T47D (cell line): ENCODE results near the gene ZNF98.

Experiments used
- DNase-seq, 2 experiments: peaks; one replicate each; pipeline versions ENCODE4 v3.0.0 to v3.0.0-alpha.2; 2011 to 2012; ENCODE audit warnings: low read depth in 1 of 2, low spot score in 1 of 2
- JUND ChIP-seq: IDR thresholded peaks from 2 replicates; pipeline ENCODE4 v1.6.1; 2012; ENCODE audit warnings: low read depth
- in situ Hi-C: cut with HindIII; loops from 2 replicates; pipeline ENCODE4 v1.10.0; 2016; ENCODE audit warnings: low sequenced_read_pairs, low pct_unique_long_range_greater_than_20kb

Gene ZNF98

DNA sequence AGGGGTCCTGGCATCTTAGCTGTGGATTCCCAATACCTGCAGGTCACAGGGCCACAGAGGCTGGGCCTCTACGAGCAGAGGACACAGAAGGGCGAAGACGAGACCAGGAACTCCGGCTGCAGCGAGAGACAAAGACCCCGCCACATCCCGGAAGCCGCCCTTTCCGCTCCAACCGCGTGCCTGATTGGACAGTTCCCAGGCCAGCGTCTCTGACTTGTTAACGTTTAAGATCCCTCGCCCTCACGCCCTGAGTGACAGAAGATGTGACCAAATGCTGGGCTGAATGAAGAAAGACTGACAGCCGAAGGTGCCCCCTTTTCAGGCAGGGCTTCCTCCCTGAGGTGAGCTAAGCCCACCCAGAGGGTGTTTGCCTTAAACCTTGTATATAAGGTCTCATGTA is at the start of gene ZNF98:
Gene ZNF98 (minus strand): TSS at position 136 of the 400 bp plus-strand sequence. CDS start 122 bp downstream, at position 14.
- in situ Hi-C loops: no loop called here
- peak; percentile 79 to 96 for DNase-seq
- no peak for TF ChIP-seq JUND

DNA sequence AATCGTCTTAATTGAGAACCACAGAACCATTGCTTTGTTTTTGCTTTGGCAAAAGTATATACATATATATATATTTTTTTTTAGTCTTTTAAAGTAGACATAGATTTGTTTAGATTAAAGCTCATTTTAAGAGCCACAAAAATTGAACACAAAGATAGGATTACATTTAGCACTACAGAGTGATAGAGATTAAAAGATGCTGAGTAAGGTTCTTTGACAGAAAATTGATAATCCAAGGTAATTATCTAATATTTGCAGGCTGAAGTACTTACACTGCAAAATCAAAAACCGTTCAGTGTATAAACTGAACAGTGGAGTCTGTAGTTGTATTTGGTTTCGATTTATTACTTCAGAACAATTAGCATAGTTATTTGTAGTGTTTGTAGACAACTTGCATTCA is 24.5 kb upstream of the ZNF98 start:
- in situ Hi-C loops: no loop called here
- DNase-seq: no peak
- TF ChIP-seq JUND: no peak

DNA sequence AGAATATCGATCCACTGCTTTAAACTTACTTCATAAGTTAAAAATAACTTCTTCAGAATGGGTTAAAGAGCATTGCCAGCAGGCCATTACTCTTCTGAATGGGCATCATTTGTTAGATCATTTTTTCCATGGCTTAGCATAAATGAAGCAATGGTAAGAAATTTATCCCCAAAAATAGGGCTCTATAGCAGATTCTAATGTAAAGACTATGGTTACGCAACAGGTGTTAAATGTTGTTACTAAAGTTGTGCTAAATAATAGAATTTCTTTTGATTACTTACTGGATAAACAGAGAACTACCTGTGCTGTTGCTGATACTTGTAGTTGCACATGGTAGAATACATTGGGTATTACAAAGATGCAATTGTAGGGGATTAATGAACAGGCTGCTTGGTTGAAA is 15.9 kb upstream of the ZNF98 start:
- no peak for TF ChIP-seq JUND
- DNase-seq: no peak
- in situ Hi-C loops: no loop called here

DNA sequence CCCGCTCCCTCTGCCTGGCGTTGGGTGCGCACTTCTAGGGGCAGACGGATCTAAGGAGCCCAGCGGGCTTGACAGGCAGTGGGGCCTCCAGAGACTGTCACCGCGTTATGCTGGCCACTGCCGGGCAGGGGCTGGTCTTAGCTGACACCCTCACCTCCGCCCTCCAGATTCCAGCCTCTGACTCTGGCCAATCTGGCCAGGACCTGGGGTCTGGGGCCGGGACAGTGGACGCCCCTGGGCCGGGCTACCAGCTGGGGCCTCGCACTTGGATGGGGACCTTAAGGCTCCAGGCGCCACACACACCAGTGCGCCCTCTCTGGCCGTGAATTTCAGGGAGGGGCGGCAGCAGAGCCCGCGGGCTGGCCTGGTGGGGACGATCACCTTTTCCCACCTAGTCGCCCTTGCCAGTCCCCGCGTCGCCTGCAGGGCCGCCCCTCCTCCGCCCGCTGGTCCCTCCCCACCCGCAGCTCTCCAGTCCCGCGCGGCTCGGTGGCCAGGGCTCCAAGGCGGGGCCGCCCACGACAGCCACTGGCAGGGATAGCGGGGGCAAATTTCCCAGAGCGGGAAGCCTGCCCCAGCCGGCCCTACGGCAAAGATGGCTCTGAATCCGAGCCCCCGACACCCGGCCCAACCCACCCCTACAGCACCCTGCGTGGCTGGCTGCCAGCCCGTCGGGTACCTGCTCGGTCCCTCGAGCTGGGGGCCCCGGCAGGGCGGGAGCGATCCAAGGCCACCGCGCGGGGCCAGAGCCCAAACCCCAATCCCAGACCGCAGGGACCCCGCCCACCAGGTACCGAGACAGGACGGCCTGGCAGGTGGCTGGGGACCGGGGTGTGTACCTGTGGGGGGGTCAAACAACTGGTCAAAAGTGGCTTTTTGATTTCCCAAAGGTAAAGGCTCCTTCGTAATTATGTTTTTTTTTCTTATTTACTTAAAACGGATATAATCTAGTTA is 6.1 kb upstream of the ZNF98 start:
- DNase-seq: no peak
- in situ Hi-C loops: no loop called here
- no peak for TF ChIP-seq JUND

DNA sequence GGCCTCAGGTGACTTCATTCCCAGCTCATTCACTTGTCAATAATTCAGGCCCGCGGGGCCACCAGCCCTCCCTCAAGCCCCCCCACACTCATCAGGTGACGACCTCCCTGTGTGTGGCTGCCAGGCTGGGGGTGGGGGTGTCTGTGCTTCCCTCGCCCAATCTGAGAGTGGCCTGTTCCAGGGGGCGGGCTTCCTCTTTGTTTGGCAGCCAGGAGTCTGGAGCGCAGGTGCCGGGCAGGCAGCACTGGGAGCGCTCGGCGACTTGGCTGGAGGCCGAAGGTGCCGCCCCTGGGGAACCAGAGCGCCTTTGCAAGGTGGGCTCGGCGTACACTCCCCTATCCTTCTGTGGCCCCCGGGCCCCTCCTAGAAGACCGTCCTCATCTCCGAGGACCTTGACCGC is 5.4 kb upstream of the ZNF98 start:
- TF ChIP-seq JUND: no peak
- in situ Hi-C loops: no loop called here
- DNase-seq: no peak

DNA sequence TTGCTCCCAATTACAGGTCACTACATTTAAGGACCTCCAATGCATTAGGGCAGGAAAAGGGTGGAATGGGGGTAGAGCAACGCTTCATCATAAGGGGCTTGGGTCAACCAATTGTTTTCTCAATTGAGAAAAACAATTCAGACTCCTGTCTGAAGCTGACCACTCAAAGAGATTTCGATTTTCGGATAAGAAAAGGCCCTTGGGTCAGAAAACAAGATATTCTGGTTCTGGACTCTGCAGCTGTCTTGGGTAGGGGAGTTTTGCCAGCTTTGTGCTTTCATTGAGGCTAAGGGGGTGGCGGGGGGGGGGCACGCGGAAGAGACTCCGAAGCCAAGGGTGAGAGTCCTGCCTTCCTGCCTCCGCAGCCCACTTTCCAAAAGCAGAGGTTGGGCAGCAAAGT is 4.8 kb upstream of the ZNF98 start:
- in situ Hi-C loops: no loop called here
- TF ChIP-seq JUND: no peak
- DNase-seq: peak in 1 of 2 experiments; percentile 43

DNA sequence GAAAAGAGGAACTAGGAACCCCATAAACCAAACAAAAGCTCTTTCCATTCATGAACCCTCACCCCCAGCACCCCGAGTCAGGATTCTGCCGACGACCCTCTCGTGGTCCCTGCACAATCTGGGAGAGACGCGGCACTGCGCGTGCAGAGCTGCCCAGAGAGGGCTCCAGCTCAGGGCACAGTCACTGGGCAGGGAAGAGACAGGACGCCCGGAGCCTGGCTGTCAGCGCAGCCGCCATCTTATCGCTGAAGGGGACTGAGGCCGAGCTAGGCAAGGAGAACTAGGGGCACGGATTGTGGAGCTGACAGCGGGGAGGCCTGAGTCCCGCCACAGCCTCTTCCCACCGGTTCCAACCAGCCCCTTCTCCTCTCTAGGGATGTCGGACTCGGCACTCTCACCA is 349 bp downstream of the ZNF98 start:
- TF ChIP-seq JUND: no peak
- DNase-seq: peak in 1 of 2 experiments; percentile 30
- in situ Hi-C loops: no loop called here

DNA sequence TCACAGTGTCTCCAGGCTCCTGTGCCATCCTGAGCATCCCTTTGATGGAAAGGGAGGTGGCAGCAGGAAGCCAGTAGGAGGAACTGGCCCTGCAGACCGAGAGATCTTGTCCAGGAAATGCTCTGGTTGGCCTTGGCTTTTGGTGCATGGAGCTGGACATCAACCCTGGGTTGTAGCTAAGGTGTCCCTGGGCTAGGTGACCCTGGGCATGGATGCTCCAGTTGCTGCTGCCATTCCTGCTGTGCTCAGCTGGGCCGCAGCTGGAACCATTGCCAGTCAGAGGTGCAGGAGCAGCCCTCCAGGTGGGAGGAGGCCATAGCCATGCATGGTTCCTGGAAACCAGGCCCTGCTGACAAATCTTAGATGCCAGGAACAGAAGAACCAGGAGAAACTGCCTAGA is 67.5 kb downstream of the ZNF98 start:
- DNase-seq: no peak
- in situ Hi-C loops: no loop called here
- TF ChIP-seq JUND: no peak
